ENCODE results near the gene LYVE1.

Gene LYVE1

GRCh38 chr11:10572533-10572932, 4.1 kb upstream of the LYVE1 start:
- no peak for DNase-seq (ENCODE audit: low read depth)
- no peak for TF ChIP-seq CTCF (conservative IDR thresholded peaks at IDR 0.05; ENCODE audit: low read depth, low read length)
- no peak overlapping the region for H3K4me3 ChIP-seq (ENCODE audit: low read length)

- TF ChIP-seq CTCF (conservative IDR thresholded peaks at IDR 0.05; ENCODE audit: low read depth, low read length) = no peak
- no peak for DNase-seq (ENCODE audit: low read depth)
- H3K4me3 ChIP-seq (ENCODE audit: low read length) = no peak overlapping the region
Measured at GRCh38 chr11:10567446-10567845, 1.0 kb downstream of the LYVE1 start.

- H3K4me3 ChIP-seq (ENCODE audit: low read length) = no peak overlapping the region
- no peak for TF ChIP-seq CTCF (conservative IDR thresholded peaks at IDR 0.05; ENCODE audit: low read depth, low read length)
- no peak for DNase-seq (ENCODE audit: low read depth)
Measured at GRCh38 chr11:10566257-10566957, 2.1 kb downstream of the LYVE1 start.

- H3K4me3 ChIP-seq (ENCODE audit: low read length) = no peak overlapping the region
- no peak for DNase-seq (ENCODE audit: low read depth)
Measured at GRCh38 chr11:10565493-10565892, 3.0 kb downstream of the LYVE1 start.

GRCh38 chr11:10564696-10565318, 3.7 kb downstream of the LYVE1 start:
- TF ChIP-seq CTCF (conservative IDR thresholded peaks at IDR 0.05; ENCODE audit: low read depth, low read length) = peak; percentile 34
- H3K4me3 ChIP-seq (ENCODE audit: low read length) = no peak overlapping the region
- no peak for DNase-seq (ENCODE audit: low read depth)

More at GRCh38 chr11:10565493-10565892, 3.0 kb downstream of the LYVE1 start:
- no peak for TF ChIP-seq CTCF (conservative IDR thresholded peaks at IDR 0.05; ENCODE audit: low read depth, low read length)

GRCh38 chr11:10564030-10564429, 4.4 kb downstream of the LYVE1 start:
- no peak for TF ChIP-seq CTCF (conservative IDR thresholded peaks at IDR 0.05; ENCODE audit: low read depth, low read length)
- no peak overlapping the region for H3K4me3 ChIP-seq (ENCODE audit: low read length)
- DNase-seq (ENCODE audit: low read depth) = no peak

GRCh38 chr11:10561947-10562346, 6.5 kb downstream of the LYVE1 start:
- no peak for DNase-seq (ENCODE audit: low read depth)
- TF ChIP-seq CTCF (conservative IDR thresholded peaks at IDR 0.05; ENCODE audit: low read depth, low read length) = no peak
- H3K4me3 ChIP-seq (ENCODE audit: low read length) = no peak overlapping the region
